SK-N-SH (cell line): ENCODE measurements around the gene PRADC1.

Experiments used
- CTCF ChIP-seq: fragments of 200-600 bp; sonication (generic); IDR thresholded peaks from 2 replicates; pipeline ENCODE4 v1.6.1; 2017; ENCODE audit warnings: antibody characterized with exemption, mild to moderate bottlenecking, moderate library complexity
- EP300 ChIP-seq, 2 experiments: IDR thresholded peaks; 2 replicates each; pipeline versions ENCODE4 v1.4.0 to v1.6.1; 2012; ENCODE audit warnings: borderline replicate concordance in 1 of 2, low read depth in 1 of 2, low read length in 1 of 2
- RAD21 ChIP-seq: IDR thresholded peaks from 2 replicates; pipeline ENCODE4 v1.6.1; 2012; ENCODE audit warnings: mild to moderate bottlenecking, low read length
- TEAD4 ChIP-seq: IDR thresholded peaks from 2 replicates; pipeline ENCODE4 v1.4.0; 2012; ENCODE audit warnings: mild to moderate bottlenecking, borderline replicate concordance; ENCODE audit not compliant: insufficient read depth

GRCh38 chr2:73217826-73218225 lies 15.2 kb downstream of the PRADC1 start:
- no peak for TF ChIP-seq TEAD4
- no peak for TF ChIP-seq RAD21
- no peak for TF ChIP-seq EP300 (IDR thresholded peaks at IDR 0.05; ENCODE audit: borderline replicate concordance in 1 of 2, low read depth in 1 of 2, low read length in 1 of 2)
- no peak for TF ChIP-seq CTCF
